Ureter (tissue), 1 donor: Measurements from ENCODE around the gene LHX4. TPM values are rescaled to one million over a fixed set of nuclear protein-coding genes. Genes with fewer than 3 reads are reported as not detected.

Experiments used
- DNase-seq: peaks from one replicate; pipeline ENCODE4 v3.0.0-alpha.2; 2020; ENCODE audit warnings: low spot score
- total RNA-seq: library from RNA; stranded (reverse); gene quantifications from one replicate; pipeline ENCODE4 v1.2.4, GENCODE V29; 2023
- donor health status: DM: yes; HTN: yes; CAD: no.

Gene LHX4
- total RNA-seq, 1 donor from 2014 or later: not detected

DNA sequence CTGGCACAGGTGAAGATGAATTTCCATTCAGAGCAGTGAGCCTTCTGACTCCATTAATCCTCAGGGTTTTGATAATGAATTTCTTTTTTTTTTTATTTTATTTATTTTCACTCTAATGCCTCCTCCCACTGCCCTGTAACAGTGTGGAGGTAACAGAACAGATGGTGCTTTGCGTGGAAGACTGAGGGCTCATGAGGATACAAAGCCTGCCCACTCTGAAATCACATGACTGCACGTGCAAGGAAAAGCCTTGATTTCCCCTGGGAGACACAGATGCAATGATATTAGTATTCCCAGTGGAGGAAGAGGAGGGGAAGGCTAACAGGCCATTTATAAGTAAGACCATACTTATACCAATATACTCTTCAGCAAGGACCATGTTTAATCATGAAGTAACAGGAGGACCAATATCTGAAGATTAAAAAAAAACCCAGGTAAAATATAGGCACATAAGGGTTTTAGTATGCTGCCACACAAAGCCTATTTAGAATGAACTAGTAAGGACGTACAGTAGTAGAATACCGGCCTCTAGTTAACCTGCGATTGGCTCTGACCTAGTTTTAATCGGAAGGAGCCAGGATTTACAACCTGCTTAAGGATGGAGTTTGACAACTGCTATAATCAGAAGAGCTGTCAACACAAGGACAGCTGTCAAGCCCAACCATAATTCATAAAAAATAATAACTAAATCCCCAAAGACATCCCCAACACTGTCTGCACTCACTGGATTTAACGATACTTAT is 69.6 kb downstream of the LHX4 start:
- no peak for DNase-seq

DNA sequence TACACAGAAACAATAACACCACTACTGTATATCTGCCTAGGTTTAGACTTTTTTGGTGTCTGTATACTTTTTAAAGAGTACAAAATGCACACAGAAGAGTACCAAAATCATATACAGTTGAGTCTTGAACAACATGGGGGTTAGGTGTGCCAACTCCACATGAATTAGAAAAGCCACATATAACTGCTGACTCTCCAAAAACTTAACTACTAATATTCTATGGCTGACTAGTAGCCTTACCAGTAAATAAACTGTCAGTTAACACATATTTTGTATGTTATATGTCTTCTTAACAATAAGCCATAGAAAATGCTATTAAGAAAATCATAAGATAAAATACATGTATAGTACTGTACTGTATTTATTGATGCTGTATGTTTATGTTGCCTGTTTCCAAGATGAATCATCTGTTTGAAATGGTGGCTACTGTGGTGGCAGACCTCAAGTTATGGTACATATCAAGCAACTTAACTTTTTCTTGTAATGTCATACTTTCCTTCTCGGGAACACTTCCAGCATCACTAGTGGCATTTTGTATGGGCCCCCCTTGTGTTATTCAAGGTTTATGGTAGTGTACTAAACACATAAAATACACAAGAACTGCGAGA is 71.2 kb downstream of the LHX4 start:
- no peak for DNase-seq

DNA sequence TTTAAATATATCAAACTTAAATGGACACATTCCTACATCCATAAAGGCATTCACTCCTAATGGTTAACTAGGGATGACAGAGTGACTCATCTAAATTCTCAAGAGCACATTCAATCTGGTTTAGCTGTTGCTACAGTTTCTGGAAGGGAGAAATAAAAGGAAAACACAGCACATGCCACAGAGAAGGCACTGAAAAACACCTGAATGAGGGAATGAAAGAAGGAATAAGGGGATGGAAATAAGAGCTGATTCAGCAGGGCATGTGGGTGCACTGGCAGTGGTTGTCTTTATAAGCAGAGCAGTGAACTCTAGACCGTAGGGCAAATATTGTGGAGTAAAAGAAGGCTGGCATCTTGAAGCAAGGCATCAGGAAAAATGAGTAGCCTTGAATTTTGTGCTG is 79.3 kb downstream of the LHX4 start:
- no peak for DNase-seq

DNA sequence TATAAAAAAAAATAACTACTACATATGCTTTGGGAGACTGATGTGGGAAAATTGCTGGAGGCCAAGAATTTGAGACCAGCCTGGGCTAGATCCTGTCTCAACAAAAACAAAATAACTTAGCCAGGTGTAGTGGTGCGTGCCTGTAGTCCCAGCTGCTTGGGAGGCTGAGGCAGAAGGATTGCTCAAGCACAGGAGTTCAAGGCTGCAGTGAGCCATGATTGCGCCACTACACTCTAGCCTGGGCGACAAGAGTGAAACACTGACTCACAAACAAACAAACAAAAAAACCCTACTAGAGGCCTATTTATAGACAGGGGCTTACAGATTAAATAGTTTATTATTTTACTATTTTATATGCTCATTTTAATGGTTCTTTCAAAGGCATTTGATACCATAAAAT is 80.0 kb downstream of the LHX4 start:
- no peak for DNase-seq

DNA sequence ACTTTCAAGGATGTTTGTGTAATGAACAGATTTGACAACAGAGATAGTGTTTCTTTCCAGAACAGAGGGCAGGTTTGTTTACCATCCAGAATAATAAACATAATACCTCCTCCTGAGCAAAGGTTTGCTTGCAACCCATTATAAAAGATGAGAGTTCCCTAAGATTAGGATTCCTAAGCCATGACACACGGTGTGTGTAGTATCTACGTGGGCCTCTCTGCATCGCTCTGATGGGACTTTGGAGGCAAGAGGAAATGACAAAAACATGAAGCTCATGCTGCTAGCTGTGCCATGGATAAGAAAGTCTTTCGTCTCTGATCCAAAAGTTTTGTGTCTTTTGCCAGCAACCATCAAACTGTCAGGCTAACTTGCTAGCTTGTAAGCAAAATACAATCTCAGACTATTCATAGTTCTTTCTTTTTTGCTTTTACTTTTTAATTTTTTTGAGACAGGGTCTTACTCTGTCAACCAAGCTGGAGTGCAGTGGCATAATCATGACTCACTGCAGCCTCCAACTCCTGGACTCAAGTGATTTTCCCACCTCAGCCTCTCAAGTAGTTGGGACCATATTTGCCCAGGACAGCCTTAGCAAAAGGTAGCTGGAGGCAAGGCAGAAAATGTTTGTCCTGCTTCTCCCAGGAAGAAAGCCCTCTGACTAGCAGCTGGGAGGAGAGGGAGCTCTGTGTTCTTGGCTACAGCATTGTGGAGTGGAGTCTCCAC is 81.1 kb downstream of the LHX4 start:
- DNase-seq: no peak

DNA sequence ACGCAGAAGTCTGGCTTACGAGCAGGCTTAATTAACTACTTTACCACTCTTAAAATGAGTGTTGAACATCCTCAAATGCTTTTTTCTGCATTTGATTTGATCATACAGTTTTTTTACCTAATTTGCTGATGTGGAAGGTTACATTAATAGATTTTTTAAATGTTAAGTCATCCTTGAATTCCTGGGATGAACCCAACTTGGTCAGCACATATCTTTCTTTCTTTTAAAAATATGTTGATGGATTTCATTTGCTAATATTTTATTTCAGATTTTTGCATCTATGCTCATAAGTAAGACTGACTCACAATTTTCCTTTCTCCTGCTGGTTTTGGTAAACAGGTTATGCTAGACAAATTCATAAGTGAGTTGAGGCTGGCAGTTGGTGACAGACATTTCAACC is 82.9 kb downstream of the LHX4 start:
- DNase-seq: no peak

DNA sequence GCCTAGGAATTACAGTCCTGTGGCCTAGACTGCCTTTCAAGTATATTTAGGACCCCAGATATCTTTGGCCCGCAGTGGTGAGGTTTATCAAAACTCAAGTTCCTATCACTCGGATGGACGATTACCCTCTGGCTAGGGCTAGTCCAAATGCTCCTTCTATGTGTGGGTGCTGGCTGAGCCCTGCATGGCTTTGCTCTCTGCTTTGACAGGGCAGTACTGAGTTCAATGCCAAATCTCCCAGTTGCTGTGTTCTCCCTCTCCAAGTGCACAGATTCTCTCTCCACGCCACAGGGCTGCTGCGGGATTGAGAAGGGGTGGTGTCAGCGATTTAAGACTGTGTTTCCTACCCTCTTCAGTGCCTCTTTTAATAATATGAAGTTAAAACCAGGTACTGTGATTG is 97.0 kb downstream of the LHX4 start:
- no peak for DNase-seq

Other genes with a start within 250 kb of the LHX4 start
- 285 TPM for gene QSOX1, start 75.4 kb upstream of the LHX4 start, total RNA-seq